HEK293 (cell line): ENCODE data around the gene SLC38A8.

ENCODE experiments used
- CTCF ChIA-PET: fragments of 350-600 bp; formaldehyde crosslinking; extraction: SDS; loops from one replicate; lab custom pipeline; 2021; ENCODE audit warnings: antibody characterized with exemption; lab: Yijun Ruan, JAX
- POLR2A ChIA-PET: fragments of 300-600 bp; formaldehyde crosslinking; extraction: SDS; loops from one replicate; lab custom pipeline; 2020; ENCODE audit warnings: antibody characterized with exemption, inconsistent platforms; lab: Yijun Ruan, JAX
- H3K27ac ChIP-seq: fragments of 200-500 bp; sonication (Bioruptor generic); 2 replicates; pipeline ENCODE4 v1.5.1; 2014; ENCODE audit warnings: low read depth, low read length, control low read depth, inconsistent platforms; ENCODE audit errors: extremely low read depth
- H3K36me3 ChIP-seq, 2 experiments: fragments of 200-500 bp in 1 of 2; sonication (Bioruptor generic) in 1 of 2; 1 replicate in 1 of 2; 2 replicates in 1 of 2; pipeline ENCODE4 v1.5.1; 2014 to 2017; ENCODE audit warnings: inconsistent platforms in 2 of 2, low read length in 2 of 2; ENCODE audit not compliant: control insufficient read depth in 2 of 2, insufficient read depth in 1 of 2
- H3K4me1 ChIP-seq: fragments of 200-500 bp; sonication (Bioruptor generic); 2 replicates; pipeline ENCODE4 v1.5.1; 2014; ENCODE audit warnings: mild to moderate bottlenecking, low read length, inconsistent platforms; ENCODE audit not compliant: control insufficient read depth, insufficient read depth
- H3K4me3 ChIP-seq: 2 replicates; pipeline ENCODE4 v1.5.1; 2011; ENCODE audit warnings: low read depth, mild to moderate bottlenecking, control low read depth, low read length, moderate library complexity
- H3K9me3 ChIP-seq: fragments of 200-500 bp; sonication (Bioruptor generic); 2 replicates; pipeline ENCODE4 v1.5.1; 2014; ENCODE audit warnings: low read depth, low read length, inconsistent platforms; ENCODE audit not compliant: control insufficient read depth, insufficient read depth
- ELK4 ChIP-seq: IDR thresholded peaks from 2 replicates; pipeline ENCODE4 v1.6.1; 2011; ENCODE audit warnings: mild to moderate bottlenecking, low read depth, low read length, borderline replicate concordance
- GLIS1 ChIP-seq: fragments of 450-650 bp; formaldehyde crosslinking; IDR thresholded peaks from 2 replicates; pipeline ENCODE4 v1.5.1; 2016; ENCODE audit warnings: missing biosample characterization, missing genetic modification characterization
- MEIS1 ChIP-seq: sonication (generic); formaldehyde crosslinking; IDR thresholded peaks from 2 replicates; pipeline ENCODE4 v1.8.1; 2022; ENCODE audit warnings: missing genetic modification reagents, mild to moderate bottlenecking, borderline replicate concordance
- SCRT1 ChIP-seq: fragments of 450-650 bp; formaldehyde crosslinking; IDR thresholded peaks from 2 replicates; pipeline ENCODE4 v1.5.1; 2016; ENCODE audit warnings: missing biosample characterization, missing genetic modification characterization, borderline replicate concordance
- SCRT2 ChIP-seq: fragments of 450-650 bp; formaldehyde crosslinking; IDR thresholded peaks from 2 replicates; pipeline ENCODE4 v1.5.1; 2016; ENCODE audit warnings: missing biosample characterization, missing genetic modification characterization
- ZNF121 ChIP-seq: fragments of 450-650 bp; formaldehyde crosslinking; IDR thresholded peaks from 2 replicates; pipeline ENCODE4 v1.5.1; 2016; ENCODE audit warnings: missing biosample characterization, missing genetic modification characterization
- ZNF280D ChIP-seq: fragments of 450-650 bp; formaldehyde crosslinking; IDR thresholded peaks from 2 replicates; pipeline ENCODE4 v1.5.1; 2016; ENCODE audit warnings: missing biosample characterization, missing genetic modification characterization
- ZNF311 ChIP-seq: fragments of 450-650 bp; formaldehyde crosslinking; IDR thresholded peaks from 2 replicates; pipeline ENCODE4 v1.5.1; 2017; ENCODE audit warnings: missing biosample characterization, missing genetic modification characterization, borderline replicate concordance
- ZNF366 ChIP-seq: fragments of 450-650 bp; formaldehyde crosslinking; conservative IDR thresholded peaks from 2 replicates; pipeline ENCODE4 v1.5.1; 2016; ENCODE audit warnings: missing biosample characterization, missing genetic modification characterization
- ZNF610 ChIP-seq: fragments of 450-650 bp; formaldehyde crosslinking; IDR thresholded peaks from 2 replicates; pipeline ENCODE4 v1.5.1; 2016; ENCODE audit warnings: missing biosample characterization, missing genetic modification characterization, borderline replicate concordance
- ZNF692 ChIP-seq: fragments of 450-650 bp; formaldehyde crosslinking; IDR thresholded peaks from 2 replicates; pipeline ENCODE4 v1.5.1; 2016; ENCODE audit warnings: missing biosample characterization, missing genetic modification characterization
- ZNF776 ChIP-seq: fragments of 450-650 bp; formaldehyde crosslinking; IDR thresholded peaks from 2 replicates; pipeline ENCODE4 v1.5.0; 2017; ENCODE audit warnings: missing biosample characterization, missing genetic modification characterization, borderline replicate concordance
- ZXDB ChIP-seq: fragments of 450-650 bp; formaldehyde crosslinking; IDR thresholded peaks from 2 replicates; pipeline ENCODE4 v1.5.1; 2016; ENCODE audit warnings: missing biosample characterization, missing genetic modification characterization
- TF ChIP-seq, protein P1 (sequence below): fragments of 450-650 bp; formaldehyde crosslinking; IDR thresholded peaks from 2 replicates; pipeline ENCODE4 v1.5.1; 2017; ENCODE audit warnings: missing biosample characterization, missing genetic modification characterization

SLC38A8 gene

DNA sequence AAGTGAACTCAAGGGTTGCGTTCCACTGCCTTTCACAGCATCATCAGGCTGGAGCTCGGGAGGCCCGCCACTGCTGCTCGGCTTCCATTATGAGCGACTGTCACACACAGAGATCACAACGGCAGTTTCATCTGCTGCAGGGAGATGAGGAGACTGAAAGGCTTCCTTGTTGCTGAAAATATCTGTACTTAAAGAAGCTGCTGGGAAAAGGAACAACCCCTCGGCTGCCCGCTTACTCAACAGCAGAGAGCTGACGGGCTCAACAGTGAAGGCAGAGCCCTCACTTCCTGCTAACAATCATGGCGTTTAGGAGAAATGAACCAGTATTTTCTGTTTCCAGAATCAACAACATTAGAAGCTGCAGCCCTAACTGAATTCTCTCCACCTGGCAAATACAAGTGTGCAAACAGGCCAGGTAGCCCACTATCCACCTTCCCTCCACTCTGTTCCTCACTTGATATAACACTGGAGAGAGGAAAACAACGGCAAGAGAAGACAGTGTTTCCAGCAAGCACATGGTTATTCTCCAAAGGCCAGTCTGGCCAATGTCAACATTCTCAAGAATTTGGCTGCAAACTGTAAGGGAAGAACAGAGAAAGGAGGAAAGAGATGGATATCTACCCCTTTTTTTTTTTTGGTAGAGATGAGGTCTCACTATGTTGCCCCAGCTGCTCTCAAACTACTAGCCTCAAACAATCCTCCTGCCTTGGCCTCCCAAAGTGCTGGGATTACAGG, 40.4 kb upstream of the SLC38A8 start:
- CTCF ChIA-PET = interaction anchor here (0.7 to 5.7 kb wide), 7 partner anchors 17 to 197 kb away, joined by 3 to 31 read pairs (median 4); partner anchors contain the start of gene TAF1C
- H3K9me3 ChIP-seq = no peaks in the 10 kb centered on the region
- H3K4me1 ChIP-seq = no peaks in the 10 kb centered on the region
- TF ChIP-seq ZNF280D = no peak
- 0 out of 2 replicates have a peak, but pooled peaks have one; percentile 17 for TF ChIP-seq ZNF121
- TF ChIP-seq ZNF776 (tag by site-specific recombination) = no peak
- TF ChIP-seq, all 188 proteins: peak for 1
- Histone ChIP-seq H3K36me3 (peaks cover 7 to 95% of the 10 kb centered on the region in 2 experiments; a peak in 2 of 3 replicates), H3K4me3 (no peak overlapping the region), H3K27ac (no peak overlapping the region)
- POLR2A ChIA-PET = interaction anchor here (0.9 kb wide), 1 partner anchor 42 kb away, joined by 3 read pairs; no protein-coding TSS in a partner anchor

DNA sequence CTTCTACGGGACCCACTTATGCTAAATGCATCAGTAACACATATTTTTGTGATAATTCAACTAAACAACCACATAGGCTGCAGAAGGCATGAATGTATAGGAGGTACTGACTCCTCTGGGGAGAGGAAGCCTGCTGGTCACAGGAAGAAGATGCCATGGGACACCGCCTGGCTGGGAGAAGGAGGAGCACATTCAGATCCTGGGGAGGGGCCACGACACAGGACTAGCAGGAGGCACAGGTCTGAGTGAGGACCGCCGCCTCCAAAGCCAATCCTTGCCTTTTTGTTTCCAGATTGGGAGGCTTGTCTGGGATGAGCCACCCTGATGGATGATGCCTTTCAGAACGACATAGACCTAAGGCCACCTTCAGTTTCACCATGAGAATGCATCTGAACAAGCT, 39.5 kb upstream of the SLC38A8 start:
- no peak overlapping the region for H3K4me3 ChIP-seq
- H3K4me1 ChIP-seq = no peaks in the 10 kb centered on the region
- peaks cover 9 to 95% of the 10 kb centered on the region in 2 experiments; a peak in 2 of 3 replicates for H3K36me3 ChIP-seq
- ChIA-PET POLR2A (interaction anchor here (0.9 kb wide), 1 partner anchor 42 kb away, joined by 3 read pairs; no protein-coding TSS in a partner anchor), CTCF (interaction anchor here (0.5 to 5.7 kb wide), 4 partner anchors 16 to 155 kb away, joined by 3 to 31 read pairs (median 10); partner anchors contain the start of gene TAF1C)
- no peaks in the 10 kb centered on the region for H3K9me3 ChIP-seq
- TF ChIP-seq SCRT2 (tag by site-specific recombination) = 0 out of 2 replicates have a peak, but pooled peaks have one; percentile 2
- TF ChIP-seq, protein P1, sequence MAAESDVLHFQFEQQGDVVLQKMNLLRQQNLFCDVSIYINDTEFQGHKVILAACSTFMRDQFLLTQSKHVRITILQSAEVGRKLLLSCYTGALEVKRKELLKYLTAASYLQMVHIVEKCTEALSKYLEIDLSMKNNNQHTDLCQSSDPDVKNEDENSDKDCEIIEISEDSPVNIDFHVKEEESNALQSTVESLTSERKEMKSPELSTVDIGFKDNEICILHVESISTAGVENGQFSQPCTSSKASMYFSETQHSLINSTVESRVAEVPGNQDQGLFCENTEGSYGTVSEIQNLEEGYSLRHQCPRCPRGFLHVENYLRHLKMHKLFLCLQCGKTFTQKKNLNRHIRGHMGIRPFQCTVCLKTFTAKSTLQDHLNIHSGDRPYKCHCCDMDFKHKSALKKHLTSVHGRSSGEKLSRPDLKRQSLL (tag by site-specific recombination) = no peak
- no peak overlapping the region for H3K27ac ChIP-seq

- ChIA-PET CTCF (interaction anchor here (0.6 to 0.9 kb wide), 4 partner anchors 82 to 227 kb away, joined by 3 to 4 read pairs (median 3); no protein-coding TSS in a partner anchor), POLR2A (no interaction called here)
- no peak for TF ChIP-seq ELK4
- no peak for TF ChIP-seq ZNF610 (tag by site-specific recombination)
- TF ChIP-seq ZXDB = no peak
- TF ChIP-seq MEIS1 (CRISPR knock-in tag) = no peak
- TF ChIP-seq ZNF311 (tag by site-specific recombination) = no peak
- no peak for TF ChIP-seq ZNF366 (tag by site-specific recombination)
- no peak for TF ChIP-seq SCRT1 (tag by site-specific recombination)
- no peak for TF ChIP-seq ZNF692 (tag by site-specific recombination)
- TF ChIP-seq GLIS1 = no peak
- Histone ChIP-seq H3K4me1 (no peaks in the 10 kb centered on the region), H3K9me3 (no peaks in the 10 kb centered on the region), H3K27ac (no peak overlapping the region), H3K4me3 (no peak overlapping the region), H3K36me3 (peaks cover 15 to 92% of the 10 kb centered on the region in 2 experiments; a peak in 2 of 3 replicates)
These were observed 38.9 kb upstream of the SLC38A8 start for GRCh38 chr16:84081446-84081989.
